ENCODE data around the gene CYP26B1. TPM values are rescaled to one million over a fixed set of nuclear protein-coding genes. Genes with fewer than 3 reads are reported as not detected.

Gene CYP26B1
- polyA plus RNA-seq, 4 donors = 14.8 to 18.3 (median 15.8) TPM

DNA sequence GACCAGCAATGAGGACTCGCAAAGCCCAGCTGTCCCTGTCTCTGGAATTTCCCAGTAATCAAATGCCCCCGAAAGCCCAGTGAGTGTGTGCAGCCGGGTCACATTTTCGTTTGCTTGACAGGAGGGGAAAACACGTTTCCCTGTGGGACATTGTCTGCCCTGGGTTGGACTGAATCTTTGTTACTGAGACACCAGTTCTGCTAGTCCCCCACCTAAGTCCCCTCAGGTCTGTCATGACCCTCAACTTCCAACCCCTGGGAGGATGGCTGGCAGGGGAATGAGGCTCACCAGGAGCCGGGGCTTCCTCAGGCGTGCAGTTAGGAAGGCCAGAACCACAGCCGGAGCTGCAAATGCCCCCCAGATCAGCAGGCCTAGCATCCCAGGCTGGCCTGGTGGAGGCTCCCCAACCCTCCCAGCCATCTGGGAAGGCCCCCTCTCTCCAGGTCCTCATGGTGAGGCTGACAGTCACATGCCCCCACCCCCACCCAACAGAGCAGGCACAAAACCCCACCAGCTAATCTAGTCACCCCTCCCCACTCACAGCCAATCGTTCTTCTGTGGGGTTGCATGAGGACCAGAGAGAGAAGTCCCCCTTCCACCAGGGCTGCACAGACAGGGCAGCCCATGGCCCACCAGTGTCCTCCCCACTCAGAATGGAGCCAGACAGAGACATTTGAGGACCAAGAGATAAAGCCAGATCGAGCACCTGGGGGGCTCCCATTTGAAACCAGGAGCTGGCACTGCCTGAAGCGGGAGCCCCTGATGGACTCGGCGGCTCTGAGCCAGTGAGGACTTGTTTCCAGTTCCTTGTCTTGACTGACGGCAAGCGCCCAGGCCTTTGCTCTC, 33.6 kb downstream of the CYP26B1 start:
- DNase-seq (ENCODE audit: low read depth in 4 of 4, low spot score in 2 of 4) = no peak

GRCh38 chr2:72112981-72113846, 34.4 kb downstream of the CYP26B1 start:
- no peak for DNase-seq (ENCODE audit: low read depth in 4 of 4, low spot score in 2 of 4)

DNA sequence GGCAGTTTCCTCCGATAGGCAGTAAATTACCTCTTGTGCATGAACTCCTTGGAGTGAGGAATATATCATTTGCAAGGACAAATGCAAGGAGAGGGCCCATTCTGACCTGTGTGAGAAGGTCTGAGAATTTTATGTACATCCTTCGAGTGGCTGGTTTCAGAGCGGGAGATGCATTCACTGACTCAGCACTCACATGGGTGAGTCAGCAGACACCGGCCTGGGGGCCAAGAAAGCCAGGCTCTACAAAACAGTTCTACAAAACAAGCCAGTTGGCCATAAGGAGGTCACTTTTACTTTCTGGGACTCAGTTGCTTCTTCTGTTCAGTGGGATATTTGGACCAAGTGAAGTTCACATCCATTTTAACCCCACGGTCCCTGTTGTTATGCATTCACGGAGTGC, 35.3 kb downstream of the CYP26B1 start:
- DNase-seq (ENCODE audit: low read depth in 4 of 4, low spot score in 2 of 4) = no peak

DNA sequence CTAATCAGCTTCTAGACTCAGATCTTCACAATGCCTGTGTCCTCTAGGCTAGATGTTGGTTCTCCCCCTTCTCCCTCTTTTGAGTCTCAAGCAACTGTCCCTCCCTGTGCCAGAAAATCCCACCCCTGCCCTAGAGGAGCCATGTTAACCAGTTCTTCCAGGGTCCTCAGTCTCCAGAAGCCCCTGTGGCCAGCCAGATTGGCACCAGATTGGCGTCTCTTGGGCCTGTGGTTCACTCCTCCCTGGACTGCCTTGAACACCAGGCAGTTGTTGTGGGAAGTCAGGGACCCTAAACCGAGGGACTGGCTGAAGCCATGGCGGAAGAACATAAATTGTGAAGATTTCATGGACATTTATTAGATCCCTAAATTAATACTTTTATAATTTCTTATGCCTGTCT, 36.6 kb downstream of the CYP26B1 start:
- no peak for DNase-seq (ENCODE audit: low read depth in 4 of 4, low spot score in 2 of 4)

DNA sequence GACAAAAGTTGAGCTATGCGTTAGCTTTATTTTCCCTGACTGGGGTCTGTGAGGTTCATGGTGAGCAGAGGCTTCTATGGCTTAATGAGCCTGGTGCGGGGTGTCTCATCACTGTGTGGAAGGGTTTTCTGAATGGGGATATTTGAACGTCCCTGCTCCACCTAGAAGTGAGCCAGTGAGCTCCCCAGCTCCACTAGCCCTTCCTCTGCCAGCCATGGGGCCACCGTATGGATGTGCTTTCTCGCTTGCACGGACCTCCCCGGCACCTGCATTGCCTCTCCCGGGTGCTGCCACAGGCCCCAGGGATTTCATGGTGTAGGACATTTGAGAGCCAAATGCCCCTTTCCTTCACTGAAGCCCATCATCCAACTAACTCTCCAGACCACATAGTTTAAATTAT, 37.8 kb downstream of the CYP26B1 start:
- DNase-seq (ENCODE audit: low read depth in 4 of 4, low spot score in 2 of 4) = no peak

- DNase-seq (ENCODE audit: low read depth in 4 of 4, low spot score in 2 of 4) = no peak
These were observed 38.4 kb downstream of the CYP26B1 start for GRCh38 chr2:72109291-72109690.

DNA sequence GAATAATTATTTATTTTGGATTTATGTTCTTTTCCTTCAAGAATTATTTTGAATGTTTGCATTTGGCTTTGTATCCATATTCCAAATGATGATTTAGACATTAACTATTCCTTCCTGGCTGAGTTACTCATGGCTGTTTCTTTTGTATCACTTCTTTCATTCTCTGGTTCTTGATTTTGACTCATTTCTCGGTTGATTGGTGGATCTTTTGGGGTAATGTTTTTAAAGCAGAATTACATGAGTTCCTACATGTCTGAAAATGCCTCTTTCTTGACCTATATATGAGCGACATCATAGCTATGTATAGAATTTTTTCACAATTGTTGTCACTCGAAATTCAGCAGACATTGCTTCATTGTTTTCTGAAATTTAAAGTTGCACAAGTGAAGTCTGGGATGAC, 39.5 kb downstream of the CYP26B1 start:
- DNase-seq (ENCODE audit: low read depth in 4 of 4, low spot score in 2 of 4) = no peak

GRCh38 chr2:72106978-72107377, 40.7 kb downstream of the CYP26B1 start:
- DNase-seq (ENCODE audit: low read depth in 4 of 4, low spot score in 2 of 4) = no peak

DNA sequence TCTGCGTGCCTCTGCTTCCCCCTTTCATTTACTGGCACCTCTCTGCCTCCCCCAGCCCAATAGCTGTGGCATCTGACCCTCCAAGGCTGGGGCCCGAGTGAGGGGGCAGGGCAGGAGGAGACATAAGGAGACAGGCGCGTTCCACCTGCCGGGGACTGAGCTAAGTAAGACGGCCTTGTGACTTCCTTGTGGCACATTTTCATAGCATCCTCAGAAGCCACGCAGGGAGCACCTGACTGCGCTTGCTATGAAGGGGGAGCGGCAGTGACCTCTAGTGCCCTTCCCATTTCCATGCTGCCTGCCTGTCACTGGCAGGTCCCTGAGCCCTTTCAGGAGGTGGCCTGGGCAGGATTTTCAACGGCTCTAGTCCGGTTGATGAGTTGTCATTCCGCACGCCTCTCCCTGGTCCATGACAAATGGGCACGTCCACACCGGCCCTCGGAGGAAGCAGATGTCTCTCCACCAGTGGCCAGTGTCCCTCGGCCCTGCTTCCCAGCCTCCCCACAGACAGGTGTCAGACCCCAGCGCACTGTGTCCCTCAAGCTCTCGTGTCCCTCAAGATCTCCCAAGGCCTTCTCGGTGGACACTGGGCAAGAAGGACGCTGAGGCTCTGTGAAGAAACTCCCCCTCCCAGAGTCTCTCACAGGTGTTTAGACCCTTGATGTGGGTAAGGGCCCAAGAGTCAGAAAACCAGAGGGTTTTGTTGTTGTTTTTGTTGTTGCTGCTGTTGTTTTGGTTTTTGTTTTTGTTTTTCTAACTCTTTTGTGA, 42.7 kb downstream of the CYP26B1 start:
- DNase-seq (ENCODE audit: low read depth in 4 of 4, low spot score in 2 of 4) = no peak

DNA sequence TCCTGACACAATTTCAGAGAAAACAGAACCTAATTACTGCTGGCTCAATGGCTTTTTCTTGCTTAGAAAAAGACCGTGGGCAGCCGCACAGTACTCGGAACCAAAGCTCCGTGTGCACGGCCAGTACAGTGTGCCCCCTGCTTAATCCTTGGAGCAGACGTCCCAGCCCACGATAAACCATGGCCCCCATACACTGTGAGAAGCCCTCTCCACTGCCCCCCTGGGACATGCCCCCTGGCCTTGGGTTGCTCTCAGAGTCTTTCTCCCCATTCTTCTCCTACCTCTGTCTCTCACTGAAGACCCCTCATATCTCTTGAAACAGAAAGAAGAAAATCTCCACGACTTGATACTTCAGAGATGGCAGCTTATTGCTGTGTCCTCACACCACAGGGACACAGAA, 44.0 kb downstream of the CYP26B1 start:
- DNase-seq (ENCODE audit: low read depth in 4 of 4, low spot score in 2 of 4) = no peak

DNA sequence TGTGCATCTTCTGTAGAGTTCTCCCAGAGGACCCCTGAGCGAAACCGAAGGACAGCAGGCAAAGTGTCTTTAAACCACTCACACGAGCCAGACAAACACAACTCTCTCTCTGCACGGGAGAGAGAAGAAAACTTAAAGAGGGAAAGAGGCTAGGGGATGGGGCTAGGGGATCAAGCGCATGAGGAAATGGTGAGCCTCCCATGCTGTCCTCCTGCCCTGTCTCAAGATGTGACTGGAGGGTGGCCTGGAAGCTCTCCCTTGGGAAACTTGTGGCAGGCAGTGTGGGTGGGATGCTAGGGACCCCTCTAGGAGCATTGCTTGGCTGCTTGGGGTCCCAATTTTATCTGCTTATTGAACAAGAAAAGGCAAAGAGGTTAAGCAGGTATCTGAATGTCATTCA, 44.5 kb downstream of the CYP26B1 start:
- no peak for DNase-seq (ENCODE audit: low read depth in 4 of 4, low spot score in 2 of 4)

DNA sequence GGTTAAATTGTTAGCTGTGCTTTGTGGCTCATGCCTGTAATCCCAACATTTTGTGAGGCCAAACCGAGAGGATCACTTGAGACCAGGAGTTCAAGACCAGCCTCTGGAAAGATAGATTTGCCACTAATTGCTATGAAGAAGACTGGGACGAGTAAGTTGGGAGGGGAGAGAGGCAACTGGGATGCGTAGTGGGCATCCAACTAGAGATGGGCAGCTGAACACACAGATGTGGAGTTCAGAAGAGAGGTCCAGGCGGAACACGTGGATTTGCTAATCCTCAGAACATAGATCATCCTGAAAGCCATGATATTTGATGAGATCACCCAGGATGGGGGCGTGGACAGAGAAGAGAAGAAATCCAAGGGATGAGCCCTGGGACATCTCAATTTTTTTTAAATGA, 48.7 kb downstream of the CYP26B1 start:
- DNase-seq (ENCODE audit: low read depth in 4 of 4, low spot score in 2 of 4) = no peak

GRCh38 chr2:72097276-72097675, 50.4 kb downstream of the CYP26B1 start:
- no peak for DNase-seq (ENCODE audit: low read depth in 4 of 4, low spot score in 2 of 4)

DNA sequence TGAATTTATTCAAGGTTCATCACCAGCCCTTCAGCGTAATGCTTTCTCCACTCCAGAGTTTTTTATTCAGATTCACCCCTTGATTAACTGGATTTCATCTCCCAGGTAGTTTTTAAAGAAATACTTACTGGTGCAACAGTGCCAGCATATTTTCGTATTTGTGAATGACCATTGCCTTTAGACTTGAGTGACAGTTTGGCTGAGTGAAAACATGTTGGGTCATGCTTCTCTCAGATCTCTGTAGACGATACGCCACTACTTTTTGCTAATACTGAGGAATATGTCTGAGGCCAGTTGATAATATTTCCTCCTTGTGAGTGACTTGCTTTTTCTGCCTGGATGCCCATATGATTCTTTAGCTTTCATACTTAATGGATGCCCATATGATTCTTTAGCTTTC, 51.5 kb downstream of the CYP26B1 start:
- no peak for DNase-seq (ENCODE audit: low read depth in 4 of 4, low spot score in 2 of 4)

- no peak for DNase-seq (ENCODE audit: low read depth in 4 of 4, low spot score in 2 of 4)
These were observed 52.3 kb downstream of the CYP26B1 start for GRCh38 chr2:72095364-72095763.

DNA sequence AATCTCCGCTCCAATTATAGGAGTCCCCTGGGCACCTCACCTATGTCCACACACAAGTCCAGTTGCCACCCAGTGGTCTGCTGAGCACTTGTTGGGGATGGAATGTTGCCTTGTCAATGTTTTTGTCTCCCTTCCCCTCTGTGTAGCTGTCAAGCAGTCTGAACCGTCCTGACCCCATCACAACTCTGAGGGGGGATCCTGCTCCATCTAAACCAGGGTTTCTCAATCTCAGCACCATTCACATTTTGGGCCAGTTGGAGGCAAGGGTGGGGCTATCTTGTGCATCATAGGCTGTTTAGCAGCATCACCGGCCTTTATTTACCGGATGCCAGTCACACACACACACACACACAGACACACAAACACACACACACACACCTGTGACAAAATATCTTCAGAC, 53.0 kb downstream of the CYP26B1 start:
- DNase-seq (ENCODE audit: low read depth in 4 of 4, low spot score in 2 of 4) = no peak

DNA sequence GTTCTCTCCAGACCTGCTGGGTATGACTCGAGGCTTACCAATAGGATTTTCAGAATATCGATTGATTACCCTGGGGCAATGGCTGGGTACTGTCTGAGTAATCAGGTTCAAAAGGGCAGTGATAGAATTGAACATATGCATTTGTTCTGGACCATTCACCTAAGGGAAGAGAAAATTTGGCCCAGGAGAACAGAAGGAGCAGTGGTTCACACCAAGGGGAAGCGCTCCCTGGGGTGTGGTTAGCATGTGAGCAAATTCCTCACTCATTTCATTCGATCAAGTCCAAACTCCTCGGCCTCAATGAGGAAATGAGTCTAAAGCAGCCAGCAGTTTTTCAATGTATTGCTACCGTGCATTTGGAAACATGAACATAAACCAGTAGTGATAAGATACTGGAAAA, 55.6 kb downstream of the CYP26B1 start:
- DNase-seq (ENCODE audit: low read depth in 4 of 4, low spot score in 2 of 4) = no peak

GRCh38 chr2:72090781-72091482, 56.7 kb downstream of the CYP26B1 start:
- no peak for DNase-seq (ENCODE audit: low read depth in 4 of 4, low spot score in 2 of 4)

DNA sequence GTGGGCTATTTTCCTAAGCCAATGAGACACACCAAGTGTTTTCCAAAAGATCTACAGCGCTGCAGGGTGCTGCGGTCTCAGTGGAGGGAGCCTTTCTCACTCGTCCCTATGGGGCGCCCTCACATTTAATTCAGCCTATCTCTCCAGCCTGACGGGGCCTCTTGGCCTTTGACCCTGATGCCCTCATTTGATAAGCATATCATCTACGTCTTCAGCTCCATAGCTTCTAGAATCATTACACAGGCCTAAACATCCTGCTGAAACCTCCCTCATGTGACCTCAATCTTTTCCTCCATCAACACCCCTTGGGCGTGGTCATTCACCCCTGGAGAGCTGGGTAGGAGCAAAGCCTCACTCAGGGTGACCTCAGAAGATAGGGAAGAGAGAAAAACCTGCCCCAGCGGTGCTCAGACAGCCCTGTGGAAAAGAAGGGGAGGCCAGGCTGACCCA, 57.4 kb downstream of the CYP26B1 start:
- DNase-seq (ENCODE audit: low read depth in 4 of 4, low spot score in 2 of 4) = no peak

GRCh38 chr2:72089537-72089936, 58.1 kb downstream of the CYP26B1 start:
- no peak for DNase-seq (ENCODE audit: low read depth in 4 of 4, low spot score in 2 of 4)
